Tongue (tissue), 3 donors: Measurements from ENCODE around the gene MROH9. TPM values are rescaled to one million over a fixed set of nuclear protein-coding genes. Genes with fewer than 3 reads are reported as not detected.

Experiments
- DNase-seq: peaks from one replicate; pipeline ENCODE4 v3.0.0-alpha.2; 2015
- small RNA-seq: library from RNA; depleted of rRNA; stranded (forward); fragments of <200 nt; gene quantifications from one replicate; pipeline ENCODE3, GENCODE V24; 2014; ENCODE audit warnings: low replicate concordance
- total RNA-seq: library from RNA; depleted of rRNA; stranded (reverse); fragments of >200 nt; gene quantifications from one replicate; pipeline ENCODE4 v1.2.3, GENCODE V29; 2014

MROH9 gene
- total RNA-seq, 1 donor from 2014 or later, result not detected

DNA sequence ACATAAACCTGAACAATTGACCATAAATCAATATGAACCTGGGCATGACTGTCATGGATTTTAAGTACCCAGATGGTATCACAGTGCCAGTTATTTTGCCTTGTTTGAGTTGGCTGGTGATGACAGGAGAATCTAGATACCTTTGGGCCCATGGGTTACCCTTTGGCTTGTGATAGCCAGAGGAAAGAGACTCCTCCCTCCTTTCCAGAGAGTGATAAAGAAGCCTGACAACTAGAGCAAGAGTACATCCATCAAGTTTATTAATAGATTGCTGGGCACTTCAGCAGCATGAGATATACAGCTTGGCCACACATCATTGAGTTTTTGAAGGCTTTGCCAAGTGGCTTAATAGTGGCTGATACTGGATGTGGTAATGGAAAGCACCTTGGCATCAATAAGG, 148.8 kb downstream of the MROH9 start:
- no peak for DNase-seq

DNA sequence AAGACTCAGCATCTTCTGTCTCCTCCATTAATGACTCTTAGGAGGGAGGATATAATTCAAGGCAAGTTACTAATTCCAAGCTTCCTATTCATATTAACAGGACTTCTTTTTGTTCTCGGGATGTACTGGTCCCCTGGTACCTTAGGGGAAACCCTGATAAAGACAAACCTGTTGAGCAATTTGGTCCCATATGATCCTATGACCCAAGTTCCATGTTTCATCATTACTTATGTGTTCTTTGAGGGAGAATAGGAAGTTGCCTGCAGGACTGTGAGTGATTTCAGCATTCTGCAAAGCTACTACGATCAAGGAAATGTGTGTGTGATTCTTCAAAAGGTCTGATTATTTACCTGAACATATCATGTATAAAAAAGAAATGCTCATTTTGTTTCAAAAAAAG, 149.5 kb downstream of the MROH9 start:
- no peak for DNase-seq

DNA sequence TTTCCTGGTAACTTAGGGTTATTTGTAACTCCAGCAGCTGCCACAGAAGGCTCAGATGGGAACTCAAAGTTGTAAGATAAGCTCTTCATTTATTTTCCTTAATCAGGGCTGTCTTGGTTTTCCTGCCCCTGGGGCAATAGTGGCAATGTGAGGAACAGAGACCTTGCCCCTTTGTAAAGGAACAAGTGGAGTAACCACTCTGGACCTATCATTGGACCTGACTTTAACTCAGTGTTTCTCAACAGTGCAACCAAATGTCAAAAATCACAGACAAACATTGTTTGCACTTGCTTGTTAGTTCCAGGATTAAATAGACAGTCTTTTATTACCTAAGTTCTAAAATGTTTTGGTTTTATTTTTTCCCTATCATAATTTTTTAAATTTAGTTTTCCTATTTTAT, 152.6 kb downstream of the MROH9 start:
- DNase-seq, result no peak

DNA sequence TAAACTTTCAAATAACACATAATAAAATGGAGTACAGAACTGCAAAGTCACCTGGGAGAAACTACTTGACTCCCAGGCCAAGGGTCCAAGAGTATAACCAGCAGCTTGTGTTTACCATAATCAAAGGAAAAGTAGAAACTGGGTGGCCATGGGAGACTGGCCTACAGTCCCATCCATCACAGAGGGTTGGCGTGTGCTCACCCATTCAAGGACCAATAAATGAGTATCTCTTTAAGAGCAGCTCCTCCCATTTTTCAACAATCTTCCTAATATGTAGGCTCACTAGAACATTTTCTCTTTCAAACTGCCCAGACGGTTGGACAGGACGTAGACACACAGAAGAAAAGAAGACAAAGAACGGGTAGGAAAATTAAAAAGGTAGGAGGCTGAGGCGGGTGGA, 155.3 kb downstream of the MROH9 start, which contains the start of gene FMO3:
FMO3 (plus strand) TSS at position 302 of the 400 bp plus-strand sequence. CDS start 1,754 bp downstream, outside the sequence.
- DNase-seq, result no peak

DNA sequence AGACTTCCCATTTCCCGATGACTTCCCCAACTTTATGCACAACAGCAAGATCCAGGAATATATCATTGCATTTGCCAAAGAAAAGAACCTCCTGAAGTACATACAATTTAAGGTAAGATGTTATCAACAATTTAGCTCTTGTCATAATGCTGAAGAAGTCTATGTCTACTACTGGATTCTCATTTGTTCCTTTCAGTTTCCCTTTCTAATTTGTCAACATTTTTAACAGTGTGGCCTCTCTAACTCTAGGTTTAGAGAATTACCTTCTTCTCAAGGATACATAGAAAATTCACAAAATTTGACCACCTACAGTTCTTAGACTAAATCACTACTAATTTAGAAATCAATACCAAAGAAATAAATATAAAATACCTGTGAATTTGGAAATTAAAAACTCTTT, 168.5 kb downstream of the MROH9 start:
- no peak for DNase-seq

DNA sequence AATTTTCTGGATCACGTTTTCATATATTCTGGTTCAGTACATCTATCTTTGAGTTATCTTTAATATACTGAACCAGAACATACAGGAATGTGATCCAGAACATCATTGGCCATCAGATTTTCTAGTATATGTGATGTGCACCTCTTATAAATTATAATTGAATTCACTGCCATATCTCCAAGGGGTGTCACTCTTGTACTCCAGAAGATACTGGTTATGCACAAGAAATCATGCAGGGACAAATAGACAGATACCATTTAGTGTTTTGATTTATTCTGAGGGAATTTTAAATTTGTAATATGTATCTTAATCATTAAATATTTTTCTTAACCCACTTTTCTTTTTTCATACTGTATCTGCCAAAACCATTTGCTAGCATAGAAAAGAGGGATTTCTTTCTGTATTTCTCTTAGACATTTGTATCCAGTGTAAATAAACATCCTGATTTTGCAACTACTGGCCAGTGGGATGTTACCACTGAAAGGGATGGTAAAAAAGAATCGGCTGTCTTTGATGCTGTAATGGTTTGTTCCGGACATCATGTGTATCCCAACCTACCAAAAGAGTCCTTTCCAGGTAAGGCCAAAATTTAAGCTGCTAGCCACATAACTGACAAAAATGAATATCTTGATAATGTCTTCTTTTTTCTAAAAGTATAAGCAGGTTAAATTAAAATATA, 172.1 kb downstream of the MROH9 start:
- DNase-seq, result no peak

DNA sequence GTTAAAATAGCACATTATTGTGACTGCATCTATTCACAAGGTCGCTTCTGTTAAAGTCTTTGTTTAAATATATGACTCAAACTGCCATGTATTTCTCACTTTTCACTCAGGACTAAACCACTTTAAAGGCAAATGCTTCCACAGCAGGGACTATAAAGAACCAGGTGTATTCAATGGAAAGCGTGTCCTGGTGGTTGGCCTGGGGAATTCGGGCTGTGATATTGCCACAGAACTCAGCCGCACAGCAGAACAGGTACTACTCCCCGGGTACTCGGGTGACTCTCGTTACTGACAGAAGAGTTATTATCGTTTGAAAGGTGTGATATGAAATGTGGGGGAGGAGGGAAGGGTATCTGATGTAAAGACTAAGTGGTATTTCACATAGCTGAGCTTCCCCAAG, 172.6 kb downstream of the MROH9 start:
- no peak for DNase-seq

DNA sequence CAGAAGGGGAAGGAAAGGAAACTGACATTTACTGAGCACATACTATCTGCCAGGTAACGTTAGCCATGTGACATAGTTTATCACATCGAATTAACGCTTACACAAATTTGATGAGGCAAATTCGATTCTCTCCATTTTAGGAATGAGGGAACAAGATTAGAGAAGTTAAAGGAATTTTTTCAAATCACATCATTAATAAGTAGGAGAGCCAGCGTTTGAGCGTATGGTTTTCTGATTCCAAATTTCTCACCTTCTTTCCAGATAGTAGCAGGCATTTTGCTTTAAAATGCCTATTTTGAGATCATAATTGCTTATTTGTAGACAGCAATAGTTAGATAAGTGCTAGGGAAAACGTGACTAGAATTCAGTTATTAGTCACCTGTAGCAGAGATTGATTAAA, 174.6 kb downstream of the MROH9 start:
- DNase-seq, result no peak

DNA sequence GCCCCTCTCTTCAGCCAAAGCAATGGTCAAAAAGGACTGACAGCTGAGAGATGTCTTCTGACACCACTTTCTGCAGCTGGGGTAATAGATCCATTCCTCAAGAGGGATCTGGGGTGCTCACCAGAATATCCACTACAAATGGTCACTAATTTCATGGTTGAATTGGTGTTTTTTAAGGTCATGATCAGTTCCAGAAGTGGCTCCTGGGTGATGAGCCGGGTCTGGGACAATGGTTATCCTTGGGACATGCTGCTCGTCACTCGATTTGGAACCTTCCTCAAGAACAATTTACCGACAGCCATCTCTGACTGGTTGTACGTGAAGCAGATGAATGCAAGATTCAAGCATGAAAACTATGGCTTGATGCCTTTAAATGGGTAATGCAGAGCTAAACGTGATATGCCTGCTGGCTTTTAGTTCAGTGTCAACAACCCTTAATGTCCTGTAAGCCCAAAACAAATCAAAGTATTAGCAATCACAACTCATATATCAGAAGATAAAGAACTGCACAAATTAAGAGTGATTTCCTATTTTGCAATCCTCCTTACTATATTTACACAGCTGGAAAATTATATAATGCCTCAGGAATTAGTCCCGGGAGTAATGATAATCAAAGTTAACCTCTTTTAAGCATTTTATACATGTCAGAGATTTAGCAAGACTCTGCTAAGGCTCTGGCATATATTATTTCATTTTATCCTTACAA, 175.4 kb downstream of the MROH9 start:
- DNase-seq, result peak; percentile 62

DNA sequence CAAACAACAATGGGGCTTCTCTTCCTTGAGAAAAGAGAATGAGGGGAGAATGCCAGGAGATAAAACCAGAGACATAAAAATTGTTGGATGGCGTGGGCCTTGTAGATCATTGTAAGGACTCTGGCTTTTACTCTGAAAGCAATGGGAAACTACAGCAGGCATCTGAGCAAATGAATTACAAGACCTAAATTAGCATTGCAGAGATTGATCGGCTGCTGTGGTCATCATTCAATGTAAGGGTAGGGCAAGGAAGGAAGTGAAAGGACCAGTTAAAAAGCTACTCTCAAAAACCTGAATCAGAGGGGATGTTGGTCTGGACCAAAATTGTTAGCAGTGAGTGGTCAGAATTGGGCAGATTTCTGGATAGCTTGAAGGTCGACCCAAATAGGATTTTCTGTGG, 176.8 kb downstream of the MROH9 start:
- DNase-seq, result no peak

DNA sequence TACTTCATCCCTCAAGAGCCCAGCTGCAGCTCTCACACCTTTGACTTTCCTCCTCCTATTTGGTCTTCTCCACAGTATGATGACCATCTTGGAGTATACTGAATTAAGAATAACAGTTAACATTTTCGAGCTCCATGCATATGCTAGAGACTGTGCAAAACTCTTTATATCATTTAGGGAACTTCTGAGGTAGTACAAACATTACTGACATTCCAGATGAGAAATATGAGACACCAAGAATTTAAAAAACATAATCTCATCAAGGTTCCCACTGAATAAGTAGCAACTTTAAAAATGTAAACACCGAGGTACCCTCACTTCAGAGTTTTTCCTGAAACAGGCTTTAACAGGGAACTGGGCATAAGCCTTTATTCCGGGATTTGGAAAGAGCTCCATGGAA, 178.0 kb downstream of the MROH9 start:
- DNase-seq, result no peak

Small RNA genes lying within 50 kb of the gene (small RNA-seq; reads per million reads assigned to genes)
- 0.19 reads per million, percentile 23 among the genes with 10 or more reads in this experiment for gene MIR1295A

Other genes starting within 250 kb of the MROH9 start
- not detected for gene FMO3, start 155.4 kb downstream of the MROH9 start, total RNA-seq
- gene FMO2, start 249.8 kb downstream of the MROH9 start, total RNA-seq, result 2.6 TPM